HFFc6 (cell line): Measurements from ENCODE around the gene ITGA2B. TPM values are rescaled to one million over a fixed set of nuclear protein-coding genes. Genes with fewer than 3 reads are reported as not detected.
"Not testable (repeated sequence)": the region's sequence is repeated elsewhere in the genome, so short reads cannot be mapped to it uniquely, and the experiment has no call there.

Experiments
- DNase-seq: peaks from one replicate; pipeline ENCODE4 v3.0.0-alpha.2; 2018
- H3K27ac Mint-ChIP-seq: 2 replicates; pipeline ENCODE4 v1.8.0; 2020; ENCODE audit warnings: mild to moderate bottlenecking, mixed read lengths
- H3K27me3 Mint-ChIP-seq: 2 replicates; pipeline ENCODE4 v1.8.0; 2021; ENCODE audit warnings: mild to moderate bottlenecking, moderate library complexity, mixed read lengths; ENCODE audit not compliant: insufficient read depth
- H3K36me3 Mint-ChIP-seq: 2 replicates; pipeline ENCODE4 v1.8.0; 2021; ENCODE audit warnings: low read depth, mixed read lengths
- H3K4me1 Mint-ChIP-seq: 2 replicates; pipeline ENCODE4 v1.8.0; 2020; ENCODE audit warnings: low read depth, mixed read lengths
- H3K4me3 Mint-ChIP-seq: 2 replicates; pipeline ENCODE4 v1.8.0; 2020; ENCODE audit warnings: mild to moderate bottlenecking, moderate library complexity, mixed read lengths
- H3K9me3 Mint-ChIP-seq: 2 replicates; pipeline ENCODE4 v1.8.0; 2020; ENCODE audit warnings: mild to moderate bottlenecking, mixed read lengths
- total RNA-seq, 6 experiments: library from RNA; stranded (reverse); fragmentation: NEBNext Ultra II Directional; extraction: Animal tissue kit (Norgen Biotek cat#: 25700); gene quantifications; 2 replicates in 1 of 6; 3 replicates in 5 of 6; pipeline ENCODE4 v1.2.3, GENCODE V29; 2021
- TF ChIP-seq, protein P1 (sequence below): fragments of 200-600 bp; sonication (generic); IDR thresholded peaks from 2 replicates; pipeline ENCODE4 v1.5.0; 2021; ENCODE audit warnings: antibody characterized with exemption, mild to moderate bottlenecking

The ITGA2B gene
- total RNA-seq, 6 experiments from 2014 or later, result 0.18 to 0.19 TPM; not detected in 4

GRCh38 chr17:44372036-44372435, 17.4 kb downstream of the ITGA2B start:
- TF ChIP-seq, protein P1, sequence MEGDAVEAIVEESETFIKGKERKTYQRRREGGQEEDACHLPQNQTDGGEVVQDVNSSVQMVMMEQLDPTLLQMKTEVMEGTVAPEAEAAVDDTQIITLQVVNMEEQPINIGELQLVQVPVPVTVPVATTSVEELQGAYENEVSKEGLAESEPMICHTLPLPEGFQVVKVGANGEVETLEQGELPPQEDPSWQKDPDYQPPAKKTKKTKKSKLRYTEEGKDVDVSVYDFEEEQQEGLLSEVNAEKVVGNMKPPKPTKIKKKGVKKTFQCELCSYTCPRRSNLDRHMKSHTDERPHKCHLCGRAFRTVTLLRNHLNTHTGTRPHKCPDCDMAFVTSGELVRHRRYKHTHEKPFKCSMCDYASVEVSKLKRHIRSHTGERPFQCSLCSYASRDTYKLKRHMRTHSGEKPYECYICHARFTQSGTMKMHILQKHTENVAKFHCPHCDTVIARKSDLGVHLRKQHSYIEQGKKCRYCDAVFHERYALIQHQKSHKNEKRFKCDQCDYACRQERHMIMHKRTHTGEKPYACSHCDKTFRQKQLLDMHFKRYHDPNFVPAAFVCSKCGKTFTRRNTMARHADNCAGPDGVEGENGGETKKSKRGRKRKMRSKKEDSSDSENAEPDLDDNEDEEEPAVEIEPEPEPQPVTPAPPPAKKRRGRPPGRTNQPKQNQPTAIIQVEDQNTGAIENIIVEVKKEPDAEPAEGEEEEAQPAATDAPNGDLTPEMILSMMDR, result no peak
- no peak for DNase-seq
- no peaks in the 10 kb centered on the region for H3K4me1 Mint-ChIP-seq
- no peak overlapping the region for H3K4me3 Mint-ChIP-seq
- H3K27me3 Mint-ChIP-seq, result peaks cover 28% of the 10 kb centered on the region
- H3K36me3 Mint-ChIP-seq, result no peaks in the 10 kb centered on the region
- H3K9me3 Mint-ChIP-seq, result no peaks in the 10 kb centered on the region
- no peak overlapping the region for H3K27ac Mint-ChIP-seq

GRCh38 chr17:44369414-44370023, 19.9 kb downstream of the ITGA2B start:
- not testable (repeated sequence) for H3K4me1 Mint-ChIP-seq, H3K4me3 Mint-ChIP-seq, DNase-seq, H3K27ac Mint-ChIP-seq, H3K36me3 Mint-ChIP-seq, H3K9me3 Mint-ChIP-seq
- H3K27me3 Mint-ChIP-seq, result peaks cover 41% of the 10 kb centered on the region

- H3K27me3 Mint-ChIP-seq, result peaks cover 41% of the 10 kb centered on the region
- not testable (repeated sequence) for H3K4me3 Mint-ChIP-seq, H3K4me1 Mint-ChIP-seq, DNase-seq, H3K36me3 Mint-ChIP-seq, H3K27ac Mint-ChIP-seq, H3K9me3 Mint-ChIP-seq
Measured at GRCh38 chr17:44368391-44369243, 20.8 kb downstream of the ITGA2B start.

GRCh38 chr17:44367231-44367979, 22.0 kb downstream of the ITGA2B start:
- TF ChIP-seq, protein P1, result no peak
- H3K4me1 Mint-ChIP-seq, result no peaks in the 10 kb centered on the region
- no peak overlapping the region for H3K4me3 Mint-ChIP-seq
- H3K9me3 Mint-ChIP-seq, result no peaks in the 10 kb centered on the region
- H3K36me3 Mint-ChIP-seq, result no peaks in the 10 kb centered on the region
- H3K27me3 Mint-ChIP-seq, result peaks cover 41% of the 10 kb centered on the region
- no peak for DNase-seq
- no peak overlapping the region for H3K27ac Mint-ChIP-seq

GRCh38 chr17:44365051-44365450, 24.4 kb downstream of the ITGA2B start:
- not testable (repeated sequence) for H3K9me3 Mint-ChIP-seq, H3K36me3 Mint-ChIP-seq, DNase-seq, H3K27ac Mint-ChIP-seq, H3K4me3 Mint-ChIP-seq
- H3K27me3 Mint-ChIP-seq, result peaks cover 33% of the 10 kb centered on the region
- peaks cover 14% of the 10 kb centered on the region; the same call in 1 of the 2 replicates for H3K4me1 Mint-ChIP-seq

DNA sequence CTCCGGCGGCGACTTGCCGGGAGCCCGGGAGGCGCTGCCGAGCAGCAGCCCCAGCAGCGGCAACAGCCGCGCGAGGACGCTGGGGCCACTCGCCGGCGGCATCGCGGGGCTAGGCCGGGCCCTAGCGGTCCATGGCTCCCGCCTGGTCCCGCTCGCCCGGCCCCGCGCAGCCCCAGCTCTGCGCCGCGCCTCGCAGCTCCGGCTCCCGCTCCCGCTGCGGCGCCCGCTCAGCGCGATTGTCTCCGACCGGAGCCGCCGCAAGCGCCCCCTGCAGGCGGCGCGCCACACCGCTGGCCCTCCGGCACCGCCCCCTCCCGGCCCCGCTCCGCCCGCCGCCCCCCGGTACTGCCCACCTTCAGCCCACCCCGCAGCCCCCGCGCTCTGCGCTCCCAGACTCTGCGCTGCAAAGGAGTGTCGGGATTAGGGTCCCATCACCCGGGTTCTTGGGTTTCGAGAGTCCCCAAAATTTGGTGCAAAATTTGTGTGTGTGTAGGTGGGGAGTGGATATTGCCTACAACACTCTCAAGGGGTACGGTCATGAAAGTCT, 25.8 kb downstream of the ITGA2B start, which contains the start of gene FAM171A2:
FAM171A2 (minus strand) TSS at position 241 of the 547 bp plus-strand sequence; CDS start at position 102, 139 bp downstream.
- no peaks in the 10 kb centered on the region for H3K9me3 Mint-ChIP-seq
- H3K36me3 Mint-ChIP-seq, result no peaks in the 10 kb centered on the region
- no peak within 1 kb of the TSS for H3K27ac Mint-ChIP-seq
- peaks cover 14% of the 10 kb centered on the region; the same call in 1 of the 2 replicates for H3K4me1 Mint-ChIP-seq
- H3K27me3 Mint-ChIP-seq, result peaks cover 31% of the 10 kb centered on the region
- peak within 1 kb of the TSS; percentile 84 for H3K4me3 Mint-ChIP-seq
- TF ChIP-seq, protein P1, result peak; percentile 85
- DNase-seq, result no peak
